Esophagus (tissue), 2 donors: Measurements from ENCODE around the gene GPER1. TPM values are rescaled to one million over a fixed set of nuclear protein-coding genes. Genes with fewer than 3 reads are reported as not detected.
A peak's percentile ranks its signal among the peaks of the same experiment; 100 is the strongest.

Experiments used
- H3K27ac ChIP-seq, 2 donors: one replicate each; pipeline ENCODE4 v1.5.1; 2013; ENCODE audit warnings: low read depth in 2 of 2, mild to moderate bottlenecking in 2 of 2, inconsistent platforms in 1 of 2, low read length in 1 of 2, moderate library complexity in 1 of 2
- H3K27me3 ChIP-seq, 2 donors: one replicate each; pipeline ENCODE4 v1.6.1; 2013; ENCODE audit warnings: low read length in 2 of 2, control low read depth in 1 of 2, mild to moderate bottlenecking in 1 of 2; ENCODE audit not compliant: insufficient read depth in 2 of 2, control insufficient read depth in 1 of 2
- H3K36me3 ChIP-seq, 2 donors: one replicate each; pipeline ENCODE4 v1.6.1; 2013; ENCODE audit warnings: low read length in 1 of 2; ENCODE audit not compliant: control insufficient read depth in 2 of 2, insufficient read depth in 2 of 2
- H3K4me1 ChIP-seq, 2 donors: one replicate each; pipeline ENCODE4 v1.6.1; 2013; ENCODE audit warnings: low read length in 1 of 2; ENCODE audit not compliant: control insufficient read depth in 2 of 2, insufficient read depth in 2 of 2
- H3K4me3 ChIP-seq, 2 donors: one replicate each; pipeline ENCODE4 v1.5.1; 2013; ENCODE audit warnings: low read length in 2 of 2, mild to moderate bottlenecking in 2 of 2, low read depth in 1 of 2, moderate library complexity in 1 of 2
- H3K9me3 ChIP-seq, 2 donors: one replicate each; pipeline ENCODE4 v1.6.1; 2013; ENCODE audit warnings: mild to moderate bottlenecking in 2 of 2, low read depth in 1 of 2, low read length in 1 of 2, moderate library complexity in 1 of 2; ENCODE audit not compliant: control insufficient read depth in 2 of 2, insufficient read depth in 1 of 2
- WGBS, 2 donors: extraction: QIAGEN DNeasy Blood & Tissue Kit; methylation state at CpG; one replicate each; pipeline ENCODE4 v1.1.7; 2013; 5-methylcytosine and 5-hydroxymethylcytosine counted together
- polyA plus RNA-seq, 2 donors: library from polyadenylated mRNA; stranded (reverse); fragments of 200-250 nt; gene quantifications; one replicate each; pipeline ENCODE4 v1.2.3, GENCODE V29; 2013
- donor health status: healthy with polysubstance abuse.
- donor health status: Bipolar disorder and iron deficiency.

The GPER1 gene
- polyA plus RNA-seq, 2 donors, result 0.81 to 1.1 TPM

- Histone ChIP-seq H3K9me3 (no peaks in the 10 kb centered on the region), H3K27ac (no peak overlapping the region), H3K27me3 (no peaks in the 10 kb centered on the region), H3K36me3 (no peaks in the 10 kb centered on the region), H3K4me3 (no peak overlapping the region), H3K4me1 (peaks cover 2 to 8% of the 10 kb centered on the region in 2 donors)
- 54% methylated on average over 17 of the region's 17 CpGs for WGBS, 2 donors
Observed at GRCh38 chr7:1123715-1124114, 35.8 kb downstream of the GPER1 start.

GRCh38 chr7:1124164-1124563 lies 36.3 kb downstream of the GPER1 start:
- WGBS, 2 donors, result 66 to 71% methylated on average over 11 of the region's 11 CpGs
- Histone ChIP-seq H3K4me3 (no peak overlapping the region), H3K27me3 (no peaks in the 10 kb centered on the region), H3K27ac (peak overlapping the region; percentile 30 to 76), H3K4me1 (peaks cover 2 to 8% of the 10 kb centered on the region in 2 donors), H3K36me3 (no peaks in the 10 kb centered on the region), H3K9me3 (no peaks in the 10 kb centered on the region)

- no peaks in the 10 kb centered on the region for H3K27me3 ChIP-seq
- H3K27ac ChIP-seq, result peak overlapping the region; percentile 9 to 11
- 46 to 54% methylated on average over 23 of the region's 23 CpGs for whole genome bisulfite sequencing, 2 donors
- H3K4me1 ChIP-seq, result peaks cover 2 to 8% of the 10 kb centered on the region in 2 donors
- H3K4me3 ChIP-seq, result no peak overlapping the region
- no peaks in the 10 kb centered on the region for H3K36me3 ChIP-seq
- H3K9me3 ChIP-seq, result no peaks in the 10 kb centered on the region
Observed at GRCh38 chr7:1124816-1125602, 37.1 kb downstream of the GPER1 start.

GRCh38 chr7:1125603-1125969 lies 37.7 kb downstream of the GPER1 start:
- no peak overlapping the region for H3K4me3 ChIP-seq
- H3K27me3 ChIP-seq, result no peaks in the 10 kb centered on the region
- H3K4me1 ChIP-seq, result peaks cover 2 to 8% of the 10 kb centered on the region in 2 donors
- 94 to 95% methylated on average over 16 of the region's 16 CpGs for WGBS, 2 donors
- H3K9me3 ChIP-seq, result no peaks in the 10 kb centered on the region
- no peaks in the 10 kb centered on the region for H3K36me3 ChIP-seq
- no peak overlapping the region for H3K27ac ChIP-seq

GRCh38 chr7:1127001-1127400 lies 39.1 kb downstream of the GPER1 start:
- Histone ChIP-seq H3K36me3 (no peaks in the 10 kb centered on the region), H3K4me1 (peaks cover 2 to 8% of the 10 kb centered on the region in 2 donors), H3K4me3 (no peak overlapping the region), H3K27me3 (no peaks in the 10 kb centered on the region), H3K27ac (no peak overlapping the region), H3K9me3 (no peaks in the 10 kb centered on the region)
- 93 to 96% methylated on average over 7 of the region's 7 CpGs for WGBS, 2 donors

- Histone ChIP-seq H3K4me1 (peaks cover 2 to 8% of the 10 kb centered on the region in 2 donors), H3K9me3 (no peaks in the 10 kb centered on the region), H3K36me3 (no peaks in the 10 kb centered on the region), H3K4me3 (no peak overlapping the region), H3K27me3 (no peaks in the 10 kb centered on the region), H3K27ac (no peak overlapping the region)
- 92 to 94% methylated on average over 12 to 13 of the region's 13 CpGs for WGBS, 2 donors
Observed at GRCh38 chr7:1129431-1129830, 41.5 kb downstream of the GPER1 start.

GRCh38 chr7:1130021-1130990 lies 42.4 kb downstream of the GPER1 start:
- H3K36me3 ChIP-seq, result no peaks in the 10 kb centered on the region

GRCh38 chr7:1131471-1132265 lies 43.8 kb downstream of the GPER1 start:
- H3K4me1 ChIP-seq, result no peaks in the 10 kb centered on the region
- H3K4me3 ChIP-seq, result no peak overlapping the region
- no peaks in the 10 kb centered on the region for H3K9me3 ChIP-seq
- no peaks in the 10 kb centered on the region for H3K27me3 ChIP-seq
- no peak overlapping the region for H3K27ac ChIP-seq
- 70 to 76% methylated on average over 2 of the region's 2 CpGs for WGBS, 2 donors
- H3K36me3 ChIP-seq, result no peaks in the 10 kb centered on the region

More at GRCh38 chr7:1130021-1130990, 42.4 kb downstream of the GPER1 start:
- Histone ChIP-seq H3K27me3 (no peaks in the 10 kb centered on the region), H3K9me3 (no peaks in the 10 kb centered on the region), H3K4me3 (no peak overlapping the region), H3K27ac (no peak overlapping the region), H3K4me1 (peaks cover 0 to under 1% of the 10 kb centered on the region in 2 donors)
- WGBS, 2 donors, result 89 to 93% methylated on average over 26 of the region's 26 CpGs

GRCh38 chr7:1134951-1135350 lies 47.0 kb downstream of the GPER1 start:
- Histone ChIP-seq H3K9me3 (no peaks in the 10 kb centered on the region), H3K4me3 (no peak overlapping the region), H3K4me1 (peaks cover 0 to 4% of the 10 kb centered on the region in 2 donors), H3K27ac (no peak overlapping the region), H3K27me3 (no peaks in the 10 kb centered on the region), H3K36me3 (no peaks in the 10 kb centered on the region)
- 74 to 88% methylated on average over 7 of the region's 7 CpGs for whole genome bisulfite sequencing, 2 donors
